D721Med (cell line): ENCODE data around the gene TOMM20.

Source experiments
- DNase-seq: peaks from one replicate; pipeline ENCODE4 v3.0.0; 2011; ENCODE audit warnings: low spot score; ENCODE audit not compliant: insufficient read length
- FAIRE-seq: peaks from 2 replicates; lab custom pipeline; 2011; peaks lifted over from hg19 to GRCh38; lab: Jason Lieb, UNC
- CTCF ChIP-seq: IDR thresholded peaks from 2 replicates; pipeline ENCODE4 v1.5.1; 2012; ENCODE audit warnings: mild to moderate bottlenecking, control low read depth; ENCODE audit not compliant: insufficient read depth; ENCODE audit errors: missing control alignments

The TOMM20 gene

GRCh38 chr1:235151033-235151432 lies 22.4 kb upstream of the TOMM20 start:
- DNase-seq (no peak), FAIRE-seq (no peak)
- no peak for TF ChIP-seq CTCF

- no peak for TF ChIP-seq CTCF
- no peak for DNase-seq
- FAIRE-seq: no peak
These were observed 21.2 kb upstream of the TOMM20 start for GRCh38 chr1:235149824-235150223.

- DNase-seq (no peak), FAIRE-seq (no peak)
- TF ChIP-seq CTCF: no peak
These were observed 18.6 kb upstream of the TOMM20 start for GRCh38 chr1:235147269-235147668.

- FAIRE-seq (no peak), DNase-seq (no peak)
- TF ChIP-seq CTCF: no peak
These were observed 17.0 kb upstream of the TOMM20 start for GRCh38 chr1:235145639-235146038.

- no peak for DNase-seq
- FAIRE-seq: no peak
- no peak for TF ChIP-seq CTCF
These were observed 14.4 kb upstream of the TOMM20 start for GRCh38 chr1:235142991-235143390.

- no peak for FAIRE-seq
- TF ChIP-seq CTCF: no peak
- DNase-seq: no peak
These were observed 10.7 kb upstream of the TOMM20 start for GRCh38 chr1:235139315-235139714.

- no peak for TF ChIP-seq CTCF
- no peak for FAIRE-seq
- no peak for DNase-seq
These were observed 10.2 kb upstream of the TOMM20 start for GRCh38 chr1:235138821-235139220.
